Muscle layer of duodenum (tissue), 2 donors: Measurements from ENCODE around the gene TOMM34.

Source experiments
- H3K27ac ChIP-seq: one replicate; pipeline ENCODE4 v1.7.0; 2013; ENCODE audit warnings: mild to moderate bottlenecking, low read length
- H3K27me3 ChIP-seq: one replicate; pipeline ENCODE4 v1.7.0; 2013; ENCODE audit warnings: low read depth, mild to moderate bottlenecking, control low read depth, low read length
- H3K36me3 ChIP-seq, 2 donors: one replicate each; pipeline ENCODE4 v1.7.0; 2013; ENCODE audit warnings: low read length in 2 of 2, control low read depth in 1 of 2, mild to moderate bottlenecking in 1 of 2; ENCODE audit not compliant: insufficient read depth in 2 of 2, control insufficient read depth in 1 of 2
- H3K4me1 ChIP-seq, 2 donors: one replicate each; pipeline ENCODE4 v1.7.0; 2013; ENCODE audit warnings: low read length in 2 of 2, mild to moderate bottlenecking in 2 of 2, control low read depth in 1 of 2, moderate library complexity in 1 of 2; ENCODE audit not compliant: insufficient read depth in 2 of 2, control insufficient read depth in 1 of 2
- H3K4me3 ChIP-seq, 2 donors: one replicate each; pipeline ENCODE4 v1.7.0; 2013; ENCODE audit warnings: low read length in 2 of 2, low read depth in 1 of 2, mild to moderate bottlenecking in 1 of 2
- H3K9me3 ChIP-seq, 2 donors: one replicate each; pipeline ENCODE4 v1.7.0; 2013; ENCODE audit warnings: low read length in 2 of 2, control low read depth in 1 of 2, mild to moderate bottlenecking in 1 of 2; ENCODE audit not compliant: control insufficient read depth in 1 of 2
- donor health status: healthy.

TOMM34 gene

DNA sequence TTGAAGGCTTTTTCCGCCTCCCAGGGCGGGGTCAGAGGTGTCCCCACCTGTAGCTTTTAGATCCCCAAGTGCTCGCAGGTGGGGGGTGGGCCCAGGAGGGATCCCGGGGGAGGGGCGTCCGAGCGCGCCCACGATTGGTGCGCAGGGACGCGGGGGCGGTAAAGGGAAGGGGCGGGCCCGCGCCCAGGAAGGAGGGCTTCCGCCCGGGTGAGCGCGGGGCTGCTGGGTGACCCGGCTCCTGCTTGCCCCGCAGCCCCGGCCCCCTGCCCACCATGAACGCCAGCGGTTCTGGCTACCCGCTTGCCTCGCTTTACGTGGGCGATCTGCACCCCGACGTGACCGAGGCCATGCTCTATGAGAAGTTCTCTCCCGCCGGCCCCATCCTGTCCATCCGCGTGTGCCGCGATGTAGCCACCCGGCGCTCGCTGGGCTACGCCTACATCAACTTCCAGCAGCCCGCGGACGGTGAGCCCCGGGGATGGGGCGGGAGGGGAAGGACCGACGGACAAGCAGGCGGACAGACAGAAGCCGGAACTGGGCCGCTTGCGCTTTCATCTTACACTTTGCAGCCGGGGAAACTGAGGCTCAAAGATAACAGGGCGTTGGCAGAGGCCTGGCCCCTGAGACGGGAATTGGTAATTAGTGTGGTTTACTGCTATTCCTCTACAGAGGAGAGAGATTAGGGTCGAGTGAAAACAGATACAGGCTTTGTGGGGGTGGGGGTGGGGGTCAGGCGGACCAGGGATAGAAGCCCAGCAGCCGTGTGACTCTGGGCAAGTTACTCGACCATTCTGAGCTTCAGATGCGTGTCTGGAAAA, 50.1 kb downstream of the TOMM34 start, which contains the start of gene PABPC1L:
Gene PABPC1L (plus strand): TSS at position 189 of the 818 bp plus-strand sequence. CDS start 84 bp downstream, at position 273.
- H3K36me3 ChIP-seq, result peaks cover 22 to 25% of the 10 kb centered on the region in 2 donors
- peaks cover 0 to 4% of the 10 kb centered on the region in 2 donors for H3K4me1 ChIP-seq
- no peaks in the 10 kb centered on the region for H3K9me3 ChIP-seq
- H3K4me3 ChIP-seq, result peak within 1 kb of the TSS; percentile 54 to 67
- H3K27ac ChIP-seq, result no peak within 1 kb of the TSS
- H3K27me3 ChIP-seq, result no peaks in the 10 kb centered on the region

DNA sequence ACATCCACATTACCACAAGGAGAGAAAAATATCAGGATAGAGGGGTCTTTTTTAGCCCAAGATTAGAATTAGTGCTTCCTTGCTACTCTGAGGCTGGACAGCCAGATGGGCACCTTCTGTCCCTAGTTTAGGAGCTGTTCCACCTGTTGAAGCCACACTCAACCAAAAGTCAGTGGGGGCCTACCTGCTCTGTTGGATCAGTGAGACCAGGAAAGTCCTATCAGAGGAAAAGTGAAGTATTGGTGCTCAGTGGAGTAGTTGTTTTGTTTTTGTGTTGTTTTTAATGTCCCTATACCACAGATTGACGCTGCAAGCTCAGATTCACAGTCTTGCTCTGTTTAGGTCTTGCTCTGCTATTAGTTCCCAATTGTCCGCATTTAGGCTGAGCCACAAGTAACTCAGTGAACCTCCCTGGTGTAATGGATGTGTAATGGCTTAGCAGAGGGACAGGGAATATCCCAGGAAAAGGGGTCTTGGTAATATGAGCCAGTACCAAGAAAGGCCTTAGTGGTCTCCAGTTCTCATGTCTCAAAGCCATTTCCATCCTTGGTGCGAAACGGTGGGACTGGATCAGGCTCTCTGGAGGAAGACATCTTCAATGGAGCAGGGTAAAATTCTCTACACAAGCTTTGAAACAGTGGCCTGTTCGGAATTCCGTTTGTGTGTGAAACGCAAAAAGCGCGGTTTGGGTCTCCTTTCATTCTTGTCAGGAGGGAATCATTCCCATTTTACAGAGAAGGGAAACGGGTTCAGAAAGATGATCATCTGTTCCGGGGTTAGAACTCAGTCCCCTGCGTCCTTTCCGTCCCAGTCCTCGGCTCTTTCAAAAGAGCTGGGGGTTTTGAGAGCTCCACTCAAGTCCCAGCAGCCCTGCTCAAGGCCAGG, 51.0 kb downstream of the TOMM34 start:
- Histone ChIP-seq H3K27me3 (no peaks in the 10 kb centered on the region), H3K36me3 (peaks cover 31 to 34% of the 10 kb centered on the region in 2 donors), H3K4me3 (peak overlapping the region; percentile 54 to 67), H3K27ac (no peak overlapping the region), H3K4me1 (peaks cover 0 to 4% of the 10 kb centered on the region in 2 donors), H3K9me3 (no peaks in the 10 kb centered on the region)

DNA sequence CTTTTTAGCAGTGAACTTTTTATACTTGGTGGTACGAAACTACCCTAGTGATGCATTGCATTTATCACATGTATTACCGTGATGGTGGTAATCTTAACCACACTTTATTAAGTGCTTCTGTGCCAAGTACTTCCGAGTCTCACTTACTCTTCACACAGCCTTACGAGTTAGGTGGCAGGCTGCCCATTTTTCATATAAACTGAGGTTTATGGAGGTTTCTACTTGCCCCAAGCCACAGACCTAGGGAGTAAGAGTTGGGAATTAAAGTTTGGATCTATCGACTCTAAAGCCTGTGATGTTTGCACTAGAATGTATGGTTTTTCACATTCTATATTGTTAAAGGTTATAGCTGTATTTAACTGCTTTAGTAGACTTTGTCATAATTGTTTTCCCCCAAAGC, 55.8 kb downstream of the TOMM34 start:
- Histone ChIP-seq H3K36me3 (peaks cover 61 to 66% of the 10 kb centered on the region in 2 donors), H3K9me3 (no peaks in the 10 kb centered on the region)

DNA sequence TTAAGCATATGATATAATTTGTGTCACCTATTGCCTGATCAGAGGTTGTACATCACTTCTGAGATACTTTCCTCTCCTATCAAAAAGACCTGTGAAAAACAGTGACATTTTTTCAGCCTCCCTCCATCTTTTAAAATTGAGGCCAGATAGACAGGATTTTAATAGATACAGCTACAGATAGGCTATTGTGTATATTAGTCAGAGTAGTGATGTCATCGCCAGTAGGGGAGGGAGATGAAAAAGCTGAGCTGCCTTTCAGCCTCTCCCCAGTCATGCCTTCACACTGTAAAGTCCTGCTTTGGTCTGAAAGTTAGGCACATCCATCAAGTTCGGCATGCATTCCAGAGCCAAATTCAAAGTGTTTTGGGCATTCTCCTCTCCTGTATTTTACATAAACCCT, 58.2 kb downstream of the TOMM34 start:
- no peak overlapping the region for H3K4me3 ChIP-seq
- no peaks in the 10 kb centered on the region for H3K27me3 ChIP-seq
- H3K27ac ChIP-seq, result no peak overlapping the region
- H3K9me3 ChIP-seq, result no peaks in the 10 kb centered on the region
- peaks cover 54 to 58% of the 10 kb centered on the region in 2 donors for H3K36me3 ChIP-seq
- H3K4me1 ChIP-seq, result peaks cover 0 to 12% of the 10 kb centered on the region in 2 donors

More for the DNA sequence above, 55.8 kb downstream of the TOMM34 start:
- Histone ChIP-seq H3K4me1 (peaks cover 3 to 12% of the 10 kb centered on the region in 2 donors), H3K4me3 (no peak overlapping the region), H3K27ac (no peak overlapping the region), H3K27me3 (no peaks in the 10 kb centered on the region)

DNA sequence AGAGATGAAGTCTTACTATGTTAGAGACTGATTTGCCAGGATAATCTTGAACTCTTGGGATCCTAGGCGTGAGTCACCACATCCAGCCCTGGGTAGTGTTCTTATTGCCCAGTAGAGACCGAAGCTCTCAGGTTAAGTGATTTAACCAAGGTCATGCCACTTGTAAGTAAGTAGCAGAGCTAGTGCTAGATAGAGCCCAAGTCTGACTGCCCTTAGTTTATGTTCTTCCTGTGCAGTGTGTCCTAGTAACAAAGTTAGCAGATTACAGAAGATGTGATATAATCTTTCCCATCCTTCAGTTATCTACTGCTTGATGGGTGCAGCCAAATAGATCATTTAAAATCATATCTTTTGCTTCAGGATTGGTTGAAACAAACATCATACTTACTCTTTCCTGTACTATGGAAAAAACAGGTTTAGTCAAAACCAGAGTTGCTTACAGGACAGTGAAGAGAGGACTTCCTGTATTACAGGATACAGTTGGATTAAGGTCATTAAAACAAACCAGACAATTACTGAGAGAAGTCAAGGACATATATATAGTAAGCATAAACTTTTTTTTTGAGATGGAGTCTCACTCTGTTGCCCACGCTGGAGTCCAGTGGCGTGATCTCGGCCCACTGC, 59.9 kb downstream of the TOMM34 start:
- Histone ChIP-seq H3K27ac (no peak overlapping the region), H3K27me3 (no peaks in the 10 kb centered on the region), H3K36me3 (peaks cover 42 to 44% of the 10 kb centered on the region in 2 donors), H3K4me1 (peaks cover 7 to 28% of the 10 kb centered on the region in 2 donors), H3K4me3 (no peak overlapping the region), H3K9me3 (no peaks in the 10 kb centered on the region)

DNA sequence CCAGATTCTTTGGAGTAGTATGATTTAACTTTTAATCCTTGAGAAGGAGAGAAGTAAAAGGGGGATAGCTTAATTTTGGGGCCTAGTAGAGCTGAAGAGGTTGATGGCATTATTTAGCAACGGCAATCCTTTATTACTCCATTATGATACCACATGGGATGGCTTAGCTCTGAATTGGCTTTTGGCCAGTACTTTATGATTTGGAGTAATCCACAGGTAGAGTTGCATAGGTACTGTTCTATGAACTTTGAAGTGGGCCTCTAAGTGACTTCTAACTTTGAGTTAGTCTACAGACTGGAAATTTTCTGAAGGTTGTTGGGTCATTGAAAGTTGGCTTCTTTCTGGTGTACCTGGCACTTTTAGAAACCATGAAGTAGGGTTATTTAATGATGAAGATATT, 63.1 kb downstream of the TOMM34 start:
- H3K4me1 ChIP-seq, result peaks cover 13 to 33% of the 10 kb centered on the region in 2 donors
- H3K36me3 ChIP-seq, result peaks cover 10 to 14% of the 10 kb centered on the region in 2 donors
- no peak overlapping the region for H3K4me3 ChIP-seq
- no peaks in the 10 kb centered on the region for H3K27me3 ChIP-seq
- no peak overlapping the region for H3K27ac ChIP-seq
- no peaks in the 10 kb centered on the region for H3K9me3 ChIP-seq

DNA sequence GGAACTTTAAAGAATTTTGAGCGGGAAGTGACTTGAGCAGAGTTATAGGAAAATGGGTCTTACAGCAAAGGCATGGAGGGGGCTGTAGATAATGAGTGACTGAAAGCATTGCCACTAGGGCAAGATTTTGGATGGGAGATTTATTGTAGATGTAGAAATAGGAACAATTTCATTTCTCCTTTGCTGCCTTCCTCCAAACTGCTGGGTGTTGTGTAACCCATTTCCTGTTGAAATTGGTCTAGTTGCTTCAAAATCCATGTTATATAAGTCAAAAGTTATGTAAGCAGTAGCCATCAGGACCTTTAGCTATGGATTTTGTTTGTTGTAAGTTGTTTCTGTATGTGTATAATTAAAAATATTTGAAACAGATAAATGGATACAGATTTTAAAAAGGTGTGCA, 63.6 kb downstream of the TOMM34 start:
- Histone ChIP-seq H3K27ac (no peak overlapping the region), H3K9me3 (no peaks in the 10 kb centered on the region), H3K4me1 (peaks cover 13 to 32% of the 10 kb centered on the region in 2 donors), H3K27me3 (no peaks in the 10 kb centered on the region), H3K36me3 (peaks cover 5 to 9% of the 10 kb centered on the region in 2 donors), H3K4me3 (no peak overlapping the region)

DNA sequence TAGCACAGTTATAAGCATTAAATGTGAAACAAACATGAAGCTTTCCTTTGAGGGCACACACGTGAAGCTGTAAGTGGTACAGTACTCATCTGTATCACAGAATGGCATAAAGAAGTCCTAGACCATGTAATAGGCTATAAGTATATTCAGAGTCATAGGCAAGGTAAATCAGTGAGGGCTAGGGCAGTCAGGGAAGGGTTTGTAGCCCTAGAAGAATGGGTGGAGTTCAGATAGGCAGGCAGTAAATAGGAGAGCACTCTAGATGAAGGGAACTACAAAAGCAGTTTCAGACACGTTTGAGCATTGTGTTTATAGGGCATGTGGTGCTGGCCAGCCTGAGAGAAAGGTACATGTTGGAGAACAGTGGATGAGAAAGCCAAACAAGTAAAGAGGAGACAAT, 65.2 kb downstream of the TOMM34 start:
- peaks cover 0 to 2% of the 10 kb centered on the region in 2 donors for H3K36me3 ChIP-seq
- no peak overlapping the region for H3K4me3 ChIP-seq
- no peaks in the 10 kb centered on the region for H3K27me3 ChIP-seq
- H3K4me1 ChIP-seq, result peaks cover 13 to 30% of the 10 kb centered on the region in 2 donors
- no peaks in the 10 kb centered on the region for H3K9me3 ChIP-seq
- no peak overlapping the region for H3K27ac ChIP-seq
